GM19372 (cell line): ENCODE measurements around the gene TM9SF2.
"Not testable (repeated sequence)": the region's sequence is repeated elsewhere in the genome, so short reads cannot be mapped to it uniquely, and the experiment has no call there.

Source experiments
- ATAC-seq: cut with Tn5 transposase; IDR thresholded peaks from one replicate; pipeline ENCODE4 v1.9.1; 2021; ENCODE audit warnings: mild to moderate bottlenecking, low read depth, moderate library complexity; ENCODE audit not compliant: unreplicated experiment

TM9SF2 gene

GRCh38 chr13:99501184-99501847, at the start of gene TM9SF2:
Gene TM9SF2 (plus strand): TSS chr13:99501472. CDS start chr13:99501607, 135 bp downstream.
- peak; percentile 47 for ATAC-seq

GRCh38 chr13:99454518-99455183, 46.6 kb upstream of the TM9SF2 start:
- no peak for ATAC-seq

GRCh38 chr13:99459099-99459850, 42.0 kb upstream of the TM9SF2 start:
- ATAC-seq, result no peak

- ATAC-seq, result not testable (repeated sequence)
Observed at GRCh38 chr13:99460802-99461201, 40.5 kb upstream of the TM9SF2 start.

- ATAC-seq, result no peak
Observed at GRCh38 chr13:99463646-99464397, 37.5 kb upstream of the TM9SF2 start.

- no peak for ATAC-seq
Observed at GRCh38 chr13:99464441-99464949, 36.8 kb upstream of the TM9SF2 start.

GRCh38 chr13:99465454-99465853, 35.8 kb upstream of the TM9SF2 start:
- ATAC-seq, result no peak

- ATAC-seq, result no peak
Observed at GRCh38 chr13:99467764-99468163, 33.5 kb upstream of the TM9SF2 start.

GRCh38 chr13:99469041-99469440, 32.2 kb upstream of the TM9SF2 start:
- no peak for ATAC-seq

GRCh38 chr13:99470027-99470426, 31.2 kb upstream of the TM9SF2 start:
- no peak for ATAC-seq

GRCh38 chr13:99471221-99472121, 29.8 kb upstream of the TM9SF2 start:
- no peak for ATAC-seq

- no peak for ATAC-seq
Observed at GRCh38 chr13:99472122-99472440, 29.2 kb upstream of the TM9SF2 start.

- ATAC-seq, result no peak
Observed at GRCh38 chr13:99473515-99473914, 27.8 kb upstream of the TM9SF2 start.

GRCh38 chr13:99476648-99477047, 24.6 kb upstream of the TM9SF2 start:
- no peak for ATAC-seq

- no peak for ATAC-seq
Observed at GRCh38 chr13:99477493-99477892, 23.8 kb upstream of the TM9SF2 start.

GRCh38 chr13:99481366-99481765, 19.9 kb upstream of the TM9SF2 start:
- no peak for ATAC-seq

- no peak for ATAC-seq
Observed at GRCh38 chr13:99484473-99484872, 16.8 kb upstream of the TM9SF2 start.

GRCh38 chr13:99486996-99487395, 14.3 kb upstream of the TM9SF2 start:
- ATAC-seq, result no peak

- no peak for ATAC-seq
Observed at GRCh38 chr13:99489028-99489427, 12.2 kb upstream of the TM9SF2 start.

GRCh38 chr13:99491750-99492149, 9.5 kb upstream of the TM9SF2 start:
- ATAC-seq, result not testable (repeated sequence)
